Breast epithelium (tissue), 3 donors: ENCODE results near the gene E4F1.

Experiments used
- POLR2A ChIP-seq: fragments of 450-650 bp; IDR thresholded peaks from one replicate; pipeline ENCODE4 v1.6.1; 2016; ENCODE audit warnings: antibody characterized with exemption, mild to moderate bottlenecking, moderate library complexity
- POLR2AphosphoS5 ChIP-seq, 3 donors: sonication (generic); formaldehyde crosslinking; IDR thresholded peaks; one replicate each; pipeline ENCODE4 v1.6.1; 2017; ENCODE audit warnings: antibody characterized with exemption in 3 of 3
- TF ChIP-seq, protein P1 (sequence below), 3 donors: fragments of 450-650 bp; IDR thresholded peaks; one replicate each; pipeline ENCODE4 v1.5.1; 2016 to 2017; ENCODE audit warnings: antibody characterized with exemption in 3 of 3, mild to moderate bottlenecking in 3 of 3, moderate library complexity in 3 of 3

DNA sequence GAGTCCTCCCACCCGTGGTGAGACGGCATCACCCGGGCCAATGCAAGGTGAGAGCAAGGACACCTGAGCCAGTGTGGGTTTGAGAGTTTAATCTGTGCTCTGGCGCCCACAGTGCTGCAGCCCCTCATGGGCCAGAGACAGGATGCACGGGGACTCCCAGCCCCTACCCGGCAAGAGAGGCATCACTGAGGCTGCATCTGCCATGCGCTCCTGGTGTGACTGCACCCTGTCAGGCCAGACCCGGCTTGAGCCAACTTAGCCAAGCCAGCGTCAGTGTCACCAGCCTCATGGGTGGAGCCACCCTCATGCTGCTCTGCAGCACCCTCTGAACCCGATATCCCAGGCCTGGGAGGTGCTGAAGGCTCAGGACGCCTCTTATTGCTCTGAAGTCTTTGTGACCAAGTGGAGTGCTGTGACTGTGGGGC lies 11.5 kb upstream of the E4F1 start:
- TF ChIP-seq, protein P1, sequence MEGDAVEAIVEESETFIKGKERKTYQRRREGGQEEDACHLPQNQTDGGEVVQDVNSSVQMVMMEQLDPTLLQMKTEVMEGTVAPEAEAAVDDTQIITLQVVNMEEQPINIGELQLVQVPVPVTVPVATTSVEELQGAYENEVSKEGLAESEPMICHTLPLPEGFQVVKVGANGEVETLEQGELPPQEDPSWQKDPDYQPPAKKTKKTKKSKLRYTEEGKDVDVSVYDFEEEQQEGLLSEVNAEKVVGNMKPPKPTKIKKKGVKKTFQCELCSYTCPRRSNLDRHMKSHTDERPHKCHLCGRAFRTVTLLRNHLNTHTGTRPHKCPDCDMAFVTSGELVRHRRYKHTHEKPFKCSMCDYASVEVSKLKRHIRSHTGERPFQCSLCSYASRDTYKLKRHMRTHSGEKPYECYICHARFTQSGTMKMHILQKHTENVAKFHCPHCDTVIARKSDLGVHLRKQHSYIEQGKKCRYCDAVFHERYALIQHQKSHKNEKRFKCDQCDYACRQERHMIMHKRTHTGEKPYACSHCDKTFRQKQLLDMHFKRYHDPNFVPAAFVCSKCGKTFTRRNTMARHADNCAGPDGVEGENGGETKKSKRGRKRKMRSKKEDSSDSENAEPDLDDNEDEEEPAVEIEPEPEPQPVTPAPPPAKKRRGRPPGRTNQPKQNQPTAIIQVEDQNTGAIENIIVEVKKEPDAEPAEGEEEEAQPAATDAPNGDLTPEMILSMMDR (IDR thresholded peaks at IDR 0.05) = no peak
- TF ChIP-seq POLR2A (no peak), POLR2AphosphoS5 (IDR thresholded peaks at IDR 0.05) (no peak)
